ENCODE measurements around the gene ECHDC3.

Gene ECHDC3

GRCh38 chr10:11754173-11754572 lies 12.0 kb downstream of the ECHDC3 start:
- no peak for DNase-seq

- no peak for DNase-seq
Observed at GRCh38 chr10:11754620-11755019, 12.4 kb downstream of the ECHDC3 start.

GRCh38 chr10:11755512-11756263 lies 13.5 kb downstream of the ECHDC3 start:
- DNase-seq = no peak

- DNase-seq = no peak
Observed at GRCh38 chr10:11756766-11757315, 14.7 kb downstream of the ECHDC3 start.

GRCh38 chr10:11757454-11757820 lies 15.3 kb downstream of the ECHDC3 start:
- DNase-seq = no peak

- DNase-seq = peak; percentile 85
Observed at GRCh38 chr10:11757821-11758463, 15.8 kb downstream of the ECHDC3 start.

- DNase-seq = no peak
Observed at GRCh38 chr10:11758527-11759236, 16.5 kb downstream of the ECHDC3 start.

GRCh38 chr10:11759347-11759746 lies 17.2 kb downstream of the ECHDC3 start:
- no peak for DNase-seq

- DNase-seq = no peak
Observed at GRCh38 chr10:11760151-11760550, 18.0 kb downstream of the ECHDC3 start.

- no peak for DNase-seq
Observed at GRCh38 chr10:11760861-11761260, 18.7 kb downstream of the ECHDC3 start.

GRCh38 chr10:11761431-11761830 lies 19.2 kb downstream of the ECHDC3 start:
- DNase-seq = no peak

GRCh38 chr10:11762706-11763500 lies 20.7 kb downstream of the ECHDC3 start:
- no peak for DNase-seq

- DNase-seq = no peak
Observed at GRCh38 chr10:11763501-11763861, 21.3 kb downstream of the ECHDC3 start.

GRCh38 chr10:11765141-11765540 lies 23.0 kb downstream of the ECHDC3 start:
- no peak for DNase-seq

- no peak for DNase-seq
Observed at GRCh38 chr10:11772575-11773288, 30.6 kb downstream of the ECHDC3 start.

GRCh38 chr10:11773761-11774441 lies 31.7 kb downstream of the ECHDC3 start:
- no peak for DNase-seq

- DNase-seq = no peak
Observed at GRCh38 chr10:11775412-11775811, 33.2 kb downstream of the ECHDC3 start.

GRCh38 chr10:11776080-11776479 lies 33.9 kb downstream of the ECHDC3 start:
- DNase-seq = no peak

- DNase-seq = no peak
Observed at GRCh38 chr10:11781114-11781513, 38.9 kb downstream of the ECHDC3 start.

- no peak for DNase-seq
Observed at GRCh38 chr10:11782793-11783557, 40.8 kb downstream of the ECHDC3 start.

GRCh38 chr10:11783558-11783865 lies 41.3 kb downstream of the ECHDC3 start:
- no peak for DNase-seq

Measured in activated CD4-positive, alpha-beta T cell treated with anti-CD3 and anti-CD28 coated beads, Interleukin-2, amount 50 U/mL, for 1 hour (primary cell).